Adrenal gland (tissue), 12 donors: ENCODE results near the gene PDE3A. TPM values are rescaled to one million over a fixed set of nuclear protein-coding genes. Genes with fewer than 3 reads are reported as not detected.
A peak's percentile ranks its signal among the peaks of the same experiment; 100 is the strongest.

Experiments used
- DNase-seq, 7 donors: peaks; one replicate each; pipeline ENCODE4 v3.0.0-alpha.2; 2019 to 2020
- H3K27ac ChIP-seq, 5 donors: fragments of 200-600 bp; sonication (generic) in 4 of 5; 1 replicate in 3 of 5; 2 replicates in 2 of 5; pipeline versions ENCODE4 v1.5.1 to v1.8.0; 2016 to 2020; ENCODE audit warnings: mild to moderate bottlenecking in 1 of 5
- H3K27me3 ChIP-seq: fragments of 200-600 bp; 2 replicates; pipeline ENCODE4 v1.8.0; 2021
- H3K36me3 ChIP-seq, 2 donors: fragments of 200-600 bp; replicated peaks in 1 of 2; 1 replicate in 1 of 2; 2 replicates in 1 of 2; pipeline versions ENCODE4 v1.5.1 to v1.8.0; 2018 to 2022
- H3K4me1 ChIP-seq, 2 donors: fragments of 200-600 bp; replicated peaks in 1 of 2; 1 replicate in 1 of 2; 2 replicates in 1 of 2; pipeline versions ENCODE4 v1.5.1 to v1.8.0; 2018 to 2021
- H3K4me3 ChIP-seq, 4 donors: fragments of 200-600 bp; sonication (generic) in 3 of 4; one replicate each; pipeline ENCODE4 v1.5.1; 2016 to 2018
- H3K9me3 ChIP-seq, 3 donors: fragments of 200-600 bp; sonication (generic) in 1 of 3; replicated peaks in 1 of 3; 1 replicate in 2 of 3; 2 replicates in 1 of 3; pipeline versions ENCODE4 v1.5.1 to v1.8.0; 2016 to 2021
- CTCF ChIP-seq, 6 experiments: fragments of 450-650 bp in 4 of 6; fragments of 200-600 bp in 2 of 6; sonication (generic) in 1 of 6; IDR thresholded peaks; 1 replicate in 5 of 6; 2 replicates in 1 of 6; pipeline versions ENCODE4 v1.5.1 to v1.8.0; 2016 to 2021; ENCODE audit warnings: antibody characterized with exemption in 6 of 6, mild to moderate bottlenecking in 2 of 6, moderate library complexity in 1 of 6
- POLR2A ChIP-seq, 2 donors: fragments of 450-650 bp; IDR thresholded peaks; one replicate each; pipeline ENCODE4 v1.6.1; 2017; ENCODE audit warnings: antibody characterized with exemption in 2 of 2, mild to moderate bottlenecking in 2 of 2, moderate library complexity in 1 of 2
- WGBS, 4 donors: extraction: QIAGEN DNeasy Blood & Tissue Kit in 2 of 4; methylation state at CpG; one replicate each; pipeline versions ENCODE4 v1.1.5 to v1.1.7; 2013 to 2017; 5-methylcytosine and 5-hydroxymethylcytosine counted together
- intact Hi-C, 2 donors: fragments of 100-400 bp; cut with DNase I; formaldehyde crosslinking; loops; one replicate each; pipeline versions ENCODE4 v1.14.1 to v1.15.0; 2022 to 2023
- polyA plus RNA-seq, 3 donors: library from polyadenylated mRNA; stranded (reverse); fragments of 200-250 nt in 2 of 3; fragments of 350-450 nt in 1 of 3; fragmentation: Illumina TruSeq in 1 of 3; extraction: RNeasy Lipid Tissue Mini Kit (QIAGEN cat#74804) in 1 of 3; gene quantifications; one replicate each; pipeline ENCODE4 v1.2.3, GENCODE V29; 2013 to 2014
- total RNA-seq, 9 donors: library from RNA; depleted of rRNA in 4 of 9; stranded (reverse); fragments of >200 nt in 4 of 9; fragments of 120-200 nt in 1 of 9; fragmentation: NEBNext Ultra II Directional in 1 of 9; extraction: Animal tissue kit (Norgen Biotek cat#: 25700) in 1 of 9; gene quantifications; one replicate each; pipeline versions ENCODE4 v1.1.0 to v1.2.4, GENCODE V29; 2013 to 2023
- donor health status: healthy with polysubstance abuse.
- donor health status: Bipolar disorder and iron deficiency.
- donor health status: DM: yes; HTN: yes; CAD: no.
- donor health status: DM: no; HTN: no; CAD: no.
- donor health status: DM: no; HTN: no; CAD: no.
- donor health status: DM: yes; HTN: yes; CAD: no.

PDE3A gene
- total and polyA plus RNA-seq, 12 donors, result 0.61 to 4.6 (median 1.4) TPM

- Histone ChIP-seq H3K27me3 (peaks cover 9% of the 10 kb centered on the region), H3K27ac (peak overlapping the region in 2 of 5 donors; percentile 70 to 74), H3K4me1 (peaks cover 0 to 3% of the 10 kb centered on the region in 2 donors), H3K9me3 (no peaks in the 10 kb centered on the region), H3K4me3 (peak overlapping the region in 2 of 4 donors; percentile 26 to 68), H3K36me3 (no peaks in the 10 kb centered on the region)
- peak in 4 of 7 donors; percentile 8 to 50 (median 14) for DNase-seq
- no peak for TF ChIP-seq CTCF (IDR thresholded peaks at IDR 0.05)
- TF ChIP-seq POLR2A (IDR thresholded peaks at IDR 0.05), result no peak
- 0 to 2% (median 1%) methylated on average over 26 to 50 of the region's 50 CpGs for WGBS, 4 donors
- intact Hi-C loops, result no loop called here
These were observed 441 bp downstream of the PDE3A start for GRCh38 chr12:20368651-20369304.

GRCh38 chr12:20369305-20370013, 1.1 kb downstream of the PDE3A start:
- H3K4me1 ChIP-seq, result peaks cover 0 to 3% of the 10 kb centered on the region in 2 donors
- H3K36me3 ChIP-seq, result no peaks in the 10 kb centered on the region
- no peaks in the 10 kb centered on the region for H3K9me3 ChIP-seq
- 0 to 1% (median 0%) methylated on average over 6 to 62 of the region's 63 CpGs for WGBS, 4 donors
- intact Hi-C loops, result no loop called here
- TF ChIP-seq POLR2A (IDR thresholded peaks at IDR 0.05), result no peak
- TF ChIP-seq CTCF (IDR thresholded peaks at IDR 0.05), result peak in 1 of 6 experiments; percentile 24
- peaks cover 10% of the 10 kb centered on the region for H3K27me3 ChIP-seq
- peak; percentile 5 to 73 (median 27) for DNase-seq
- peak overlapping the region in 3 of 4 donors; percentile 7 to 68 (median 9) for H3K4me3 ChIP-seq
- peak overlapping the region in 2 of 5 donors; percentile 70 to 74 for H3K27ac ChIP-seq

- no peak for TF ChIP-seq POLR2A (IDR thresholded peaks at IDR 0.05)
- no peak for TF ChIP-seq CTCF (IDR thresholded peaks at IDR 0.05)
- H3K27ac ChIP-seq, result peak overlapping the region in 2 of 5 donors; percentile 70 to 74
- H3K4me3 ChIP-seq, result peak overlapping the region in 1 of 4 donors; percentile 68
- WGBS, 4 donors, result 2 to 4% (median 3%) methylated on average over 12 to 21 of the region's 21 CpGs
- peaks cover 10% of the 10 kb centered on the region for H3K27me3 ChIP-seq
- DNase-seq, result peak in 2 of 7 donors; percentile 16 to 49
- H3K9me3 ChIP-seq, result no peaks in the 10 kb centered on the region
- peaks cover 0 to 3% of the 10 kb centered on the region in 2 donors for H3K4me1 ChIP-seq
- no peaks in the 10 kb centered on the region for H3K36me3 ChIP-seq
- intact Hi-C loops, result no loop called here
These were observed 1.7 kb downstream of the PDE3A start for GRCh38 chr12:20370014-20370386.

GRCh38 chr12:20370866-20371519, 2.7 kb downstream of the PDE3A start:
- Histone ChIP-seq H3K36me3 (no peaks in the 10 kb centered on the region), H3K27ac (no peak overlapping the region), H3K9me3 (no peaks in the 10 kb centered on the region), H3K4me1 (peaks cover 0 to 3% of the 10 kb centered on the region in 2 donors), H3K27me3 (peaks cover 10% of the 10 kb centered on the region), H3K4me3 (no peak overlapping the region)
- no peak for DNase-seq
- WGBS, 4 donors, result 53 to 71% (median 57%) methylated on average over 5 of the region's 5 CpGs
- TF ChIP-seq POLR2A (IDR thresholded peaks at IDR 0.05) (no peak), CTCF (IDR thresholded peaks at IDR 0.05) (no peak)
- intact Hi-C loops, result no loop called here
